Progenitor cell of endocrine pancreas (in vitro differentiated cells): ENCODE results near the gene SLC23A3. TPM values are rescaled to one million over a fixed set of nuclear protein-coding genes. Genes with fewer than 3 reads are reported as not detected.

ENCODE experiments used
- DNase-seq: peaks from one replicate; pipeline ENCODE4 v3.0.0; 2021; ENCODE audit warnings: low spot score; ENCODE audit not compliant: unreplicated experiment
- H3K27ac Mint-ChIP-seq: 2 replicates; pipeline ENCODE4 v1.8.0; 2021; ENCODE audit warnings: mild to moderate bottlenecking, moderate library complexity, mixed read lengths
- H3K27me3 Mint-ChIP-seq: 2 replicates; pipeline ENCODE4 v1.8.0; 2021; ENCODE audit warnings: mixed read lengths
- H3K36me3 Mint-ChIP-seq: 2 replicates; pipeline ENCODE4 v1.8.0; 2022; ENCODE audit warnings: mixed read lengths; ENCODE audit not compliant: insufficient read depth
- H3K4me1 Mint-ChIP-seq: 2 replicates; pipeline ENCODE4 v1.8.0; 2021; ENCODE audit warnings: low read depth, mixed read lengths
- H3K4me3 Mint-ChIP-seq: 2 replicates; pipeline ENCODE4 v1.8.0; 2021; ENCODE audit warnings: low read depth, mild to moderate bottlenecking, moderate library complexity, mixed read lengths
- H3K9me3 Mint-ChIP-seq: 2 replicates; pipeline ENCODE4 v1.8.0; 2021; ENCODE audit warnings: low read depth, mixed read lengths
- total RNA-seq: library from RNA; stranded (reverse); gene quantifications from 2 replicates; pipeline ENCODE4 v1.2.1, GENCODE V29; 2021
- TF ChIP-seq, protein P1 (sequence below): fragments of 200-600 bp; sonication (generic); IDR thresholded peaks from one replicate; pipeline ENCODE4 v1.5.0; 2021; ENCODE audit warnings: antibody characterized with exemption, mild to moderate bottlenecking; ENCODE audit not compliant: unreplicated experiment

The SLC23A3 gene
- total RNA-seq, 1 donor from 2014 or later: 2.8 TPM

DNA sequence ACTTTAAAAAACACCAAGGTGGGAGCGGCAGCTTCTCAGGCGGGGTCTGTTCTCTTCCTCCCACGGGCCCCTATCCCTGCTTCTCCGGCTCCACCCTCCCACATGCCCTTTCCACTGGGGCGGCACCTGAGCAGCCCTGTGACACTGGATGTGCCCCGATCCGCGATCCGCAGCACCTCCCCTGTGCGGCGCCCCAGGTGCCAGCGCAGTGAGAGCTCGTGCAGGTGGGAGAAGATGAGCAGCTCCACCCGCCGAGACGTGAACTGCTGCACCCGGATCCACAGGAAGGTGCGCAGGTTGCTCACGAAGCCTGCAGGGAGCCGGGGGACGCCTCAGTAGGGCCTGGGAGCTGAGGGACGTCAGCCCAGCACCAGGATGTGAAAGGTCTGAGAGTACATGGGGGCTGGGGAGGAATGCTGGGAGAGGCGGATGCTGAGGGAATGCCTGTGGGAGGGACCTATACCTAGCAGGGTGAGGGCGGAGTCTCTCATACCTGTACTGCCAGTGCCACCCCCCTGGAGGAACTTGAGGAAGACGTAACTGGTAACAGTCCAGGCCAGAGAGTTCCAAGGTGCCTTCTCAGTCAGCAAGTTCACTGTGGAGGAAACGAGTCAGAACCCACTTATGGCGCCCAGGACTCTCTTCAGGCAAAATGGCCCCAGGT, 46.2 kb upstream of the SLC23A3 start:
- Mint-ChIP-seq H3K9me3 (no peaks in the 10 kb centered on the region), H3K4me1 (peaks cover 13% of the 10 kb centered on the region), H3K4me3 (no peak overlapping the region), H3K27ac (no peak overlapping the region), H3K36me3 (peaks cover 13% of the 10 kb centered on the region), H3K27me3 (no peaks in the 10 kb centered on the region)
- TF ChIP-seq, protein P1, sequence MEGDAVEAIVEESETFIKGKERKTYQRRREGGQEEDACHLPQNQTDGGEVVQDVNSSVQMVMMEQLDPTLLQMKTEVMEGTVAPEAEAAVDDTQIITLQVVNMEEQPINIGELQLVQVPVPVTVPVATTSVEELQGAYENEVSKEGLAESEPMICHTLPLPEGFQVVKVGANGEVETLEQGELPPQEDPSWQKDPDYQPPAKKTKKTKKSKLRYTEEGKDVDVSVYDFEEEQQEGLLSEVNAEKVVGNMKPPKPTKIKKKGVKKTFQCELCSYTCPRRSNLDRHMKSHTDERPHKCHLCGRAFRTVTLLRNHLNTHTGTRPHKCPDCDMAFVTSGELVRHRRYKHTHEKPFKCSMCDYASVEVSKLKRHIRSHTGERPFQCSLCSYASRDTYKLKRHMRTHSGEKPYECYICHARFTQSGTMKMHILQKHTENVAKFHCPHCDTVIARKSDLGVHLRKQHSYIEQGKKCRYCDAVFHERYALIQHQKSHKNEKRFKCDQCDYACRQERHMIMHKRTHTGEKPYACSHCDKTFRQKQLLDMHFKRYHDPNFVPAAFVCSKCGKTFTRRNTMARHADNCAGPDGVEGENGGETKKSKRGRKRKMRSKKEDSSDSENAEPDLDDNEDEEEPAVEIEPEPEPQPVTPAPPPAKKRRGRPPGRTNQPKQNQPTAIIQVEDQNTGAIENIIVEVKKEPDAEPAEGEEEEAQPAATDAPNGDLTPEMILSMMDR: no peak
- no peak for DNase-seq

DNA sequence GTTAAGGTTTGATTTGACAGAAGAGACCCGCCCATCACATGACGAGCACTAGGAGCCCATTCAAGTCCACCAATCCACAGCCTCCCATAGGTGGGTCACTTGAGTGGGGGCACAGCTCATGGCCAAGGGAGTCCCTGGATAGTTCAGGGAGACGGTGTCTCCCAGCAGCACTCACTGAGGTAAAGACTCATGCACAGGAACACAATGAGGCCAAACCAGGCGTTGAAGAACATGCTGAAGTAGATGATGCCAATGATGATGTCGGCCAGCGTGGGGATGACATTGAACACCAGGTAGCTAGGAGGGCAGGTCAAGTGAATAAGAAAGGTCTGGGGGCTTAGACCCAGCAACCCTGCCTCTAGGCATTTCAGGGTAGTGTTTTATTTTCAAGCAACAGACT, 45.0 kb upstream of the SLC23A3 start:
- no peaks in the 10 kb centered on the region for H3K27me3 Mint-ChIP-seq
- H3K9me3 Mint-ChIP-seq: no peaks in the 10 kb centered on the region
- DNase-seq: no peak
- H3K27ac Mint-ChIP-seq: no peak overlapping the region
- H3K36me3 Mint-ChIP-seq: peaks cover 13% of the 10 kb centered on the region
- TF ChIP-seq, protein P1: no peak
- H3K4me1 Mint-ChIP-seq: peaks cover 13% of the 10 kb centered on the region
- H3K4me3 Mint-ChIP-seq: no peak overlapping the region

DNA sequence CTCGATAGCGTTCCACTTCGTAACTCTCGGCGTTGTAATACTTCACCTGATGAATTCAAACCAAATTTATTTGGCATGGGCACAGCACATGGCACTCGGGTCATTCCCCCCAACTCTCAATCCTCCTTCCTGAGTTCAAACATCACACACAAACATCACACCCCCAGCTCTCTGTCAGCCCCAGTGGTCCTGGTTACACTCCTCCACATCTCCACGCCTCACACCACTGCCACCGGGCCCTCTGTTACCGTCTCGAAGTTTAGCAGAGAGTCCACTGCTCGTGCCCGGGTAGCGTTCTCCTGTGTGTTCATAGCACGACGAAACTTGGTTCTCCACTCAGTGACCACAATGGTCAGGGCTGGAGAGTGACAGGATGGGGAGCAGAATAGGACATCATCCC, 44.3 kb upstream of the SLC23A3 start:
- TF ChIP-seq, protein P1: no peak
- no peaks in the 10 kb centered on the region for H3K9me3 Mint-ChIP-seq
- H3K4me1 Mint-ChIP-seq: peaks cover 11% of the 10 kb centered on the region
- no peak overlapping the region for H3K4me3 Mint-ChIP-seq
- H3K27me3 Mint-ChIP-seq: no peaks in the 10 kb centered on the region
- DNase-seq: no peak
- peaks cover 14% of the 10 kb centered on the region for H3K36me3 Mint-ChIP-seq
- no peak overlapping the region for H3K27ac Mint-ChIP-seq

DNA sequence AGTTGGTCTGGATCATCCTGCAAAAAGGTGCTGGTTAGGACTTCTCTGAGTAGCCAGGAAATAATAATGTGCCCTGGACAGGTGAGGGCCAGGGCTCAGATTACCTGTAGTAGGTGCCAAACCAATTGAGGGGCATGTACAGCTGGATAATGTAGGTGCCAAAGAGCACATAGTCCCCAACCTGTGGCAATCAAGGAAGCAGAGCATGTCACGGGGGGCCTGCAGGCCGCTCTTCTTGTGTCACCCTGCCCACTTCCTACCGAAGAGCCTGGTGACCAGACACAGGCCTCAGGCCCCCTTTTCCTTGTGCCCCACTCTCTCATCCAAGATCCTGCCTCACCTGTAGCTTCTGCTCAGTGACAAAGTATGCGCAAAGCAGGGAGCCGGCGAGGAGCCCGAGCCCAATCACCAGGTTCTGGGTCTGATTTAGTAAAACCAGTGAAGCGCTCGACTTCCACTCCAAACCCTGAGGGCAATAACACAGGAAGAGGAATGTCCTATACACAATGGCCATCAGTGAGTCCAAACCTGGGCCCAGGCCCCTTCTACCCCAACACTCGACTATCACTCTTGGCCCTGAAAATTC, 43.8 kb upstream of the SLC23A3 start:
- no peak for DNase-seq
- Mint-ChIP-seq H3K36me3 (peaks cover 16% of the 10 kb centered on the region), H3K27me3 (no peaks in the 10 kb centered on the region), H3K4me3 (no peak overlapping the region), H3K4me1 (peaks cover 8% of the 10 kb centered on the region), H3K27ac (no peak overlapping the region), H3K9me3 (no peaks in the 10 kb centered on the region)
- TF ChIP-seq, protein P1: no peak

DNA sequence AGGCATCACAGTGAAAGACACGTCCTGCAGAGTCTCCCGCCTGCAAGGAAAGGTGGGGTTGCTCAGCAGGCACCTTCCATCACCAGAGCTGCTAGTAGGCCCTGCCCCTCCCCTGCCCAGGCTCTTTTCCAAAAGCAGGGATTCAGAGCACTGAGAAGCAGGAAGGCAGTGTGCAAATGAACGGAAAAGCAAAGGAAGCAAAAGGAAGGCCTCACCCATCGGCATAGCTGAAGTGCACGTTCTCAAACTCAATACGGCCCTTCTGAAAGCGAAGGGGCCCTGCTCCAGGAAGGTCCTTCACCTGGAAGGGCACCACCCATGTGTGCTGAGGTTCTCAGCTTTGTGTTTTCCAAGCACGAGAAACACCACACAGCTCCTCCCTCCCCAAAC, 43.2 kb upstream of the SLC23A3 start:
- Mint-ChIP-seq H3K27ac (no peak overlapping the region), H3K27me3 (no peaks in the 10 kb centered on the region), H3K4me3 (no peak overlapping the region), H3K4me1 (peaks cover 10% of the 10 kb centered on the region), H3K36me3 (peaks cover 17% of the 10 kb centered on the region), H3K9me3 (no peaks in the 10 kb centered on the region)
- DNase-seq: no peak
- TF ChIP-seq, protein P1: no peak
